ENCODE measurements around the gene AOC2. TPM values are rescaled to one million over a fixed set of nuclear protein-coding genes. Genes with fewer than 3 reads are reported as not detected.

AOC2 gene
- total RNA-seq, 1 donor from 2014 or later: 0.44 TPM

DNA sequence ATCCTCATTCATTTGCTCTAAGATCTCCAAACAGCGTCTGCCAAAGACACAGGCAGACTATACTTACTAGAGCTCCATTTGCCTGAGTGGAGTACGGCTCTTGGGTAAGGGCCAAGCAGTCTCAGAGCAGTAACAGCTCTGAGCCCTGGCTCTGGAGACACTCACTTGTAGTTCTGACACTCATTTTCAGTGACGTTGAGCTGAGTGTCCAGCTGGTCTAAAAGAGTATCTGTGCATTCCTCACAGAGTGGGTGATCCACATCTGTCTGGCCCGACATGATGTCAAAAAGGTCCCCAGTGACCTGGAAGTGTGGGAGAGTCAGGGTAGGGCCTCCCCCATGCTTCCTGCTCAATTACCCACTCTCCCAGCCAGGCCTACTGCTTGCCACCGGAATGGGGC lies 26.0 kb upstream of the AOC2 start:
- DNase-seq: no peak
- H3K4me3 ChIP-seq: no peak overlapping the region
- H3K27me3 ChIP-seq (ENCODE audit: low read depth): no peaks in the 10 kb centered on the region
- no peaks in the 10 kb centered on the region for H3K9me3 ChIP-seq (replicated peaks)
- intact Hi-C loops (cut with micrococcal nuclease): no loop called here
- no peak overlapping the region for H3K27ac ChIP-seq (replicated peaks)
- TF ChIP-seq, protein P1, sequence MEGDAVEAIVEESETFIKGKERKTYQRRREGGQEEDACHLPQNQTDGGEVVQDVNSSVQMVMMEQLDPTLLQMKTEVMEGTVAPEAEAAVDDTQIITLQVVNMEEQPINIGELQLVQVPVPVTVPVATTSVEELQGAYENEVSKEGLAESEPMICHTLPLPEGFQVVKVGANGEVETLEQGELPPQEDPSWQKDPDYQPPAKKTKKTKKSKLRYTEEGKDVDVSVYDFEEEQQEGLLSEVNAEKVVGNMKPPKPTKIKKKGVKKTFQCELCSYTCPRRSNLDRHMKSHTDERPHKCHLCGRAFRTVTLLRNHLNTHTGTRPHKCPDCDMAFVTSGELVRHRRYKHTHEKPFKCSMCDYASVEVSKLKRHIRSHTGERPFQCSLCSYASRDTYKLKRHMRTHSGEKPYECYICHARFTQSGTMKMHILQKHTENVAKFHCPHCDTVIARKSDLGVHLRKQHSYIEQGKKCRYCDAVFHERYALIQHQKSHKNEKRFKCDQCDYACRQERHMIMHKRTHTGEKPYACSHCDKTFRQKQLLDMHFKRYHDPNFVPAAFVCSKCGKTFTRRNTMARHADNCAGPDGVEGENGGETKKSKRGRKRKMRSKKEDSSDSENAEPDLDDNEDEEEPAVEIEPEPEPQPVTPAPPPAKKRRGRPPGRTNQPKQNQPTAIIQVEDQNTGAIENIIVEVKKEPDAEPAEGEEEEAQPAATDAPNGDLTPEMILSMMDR (IDR thresholded peaks at IDR 0.05; ENCODE audit: borderline replicate concordance): no peak
- H3K4me1 ChIP-seq: peaks cover 24% of the 10 kb centered on the region
- peaks cover 95% of the 10 kb centered on the region for H3K36me3 ChIP-seq

DNA sequence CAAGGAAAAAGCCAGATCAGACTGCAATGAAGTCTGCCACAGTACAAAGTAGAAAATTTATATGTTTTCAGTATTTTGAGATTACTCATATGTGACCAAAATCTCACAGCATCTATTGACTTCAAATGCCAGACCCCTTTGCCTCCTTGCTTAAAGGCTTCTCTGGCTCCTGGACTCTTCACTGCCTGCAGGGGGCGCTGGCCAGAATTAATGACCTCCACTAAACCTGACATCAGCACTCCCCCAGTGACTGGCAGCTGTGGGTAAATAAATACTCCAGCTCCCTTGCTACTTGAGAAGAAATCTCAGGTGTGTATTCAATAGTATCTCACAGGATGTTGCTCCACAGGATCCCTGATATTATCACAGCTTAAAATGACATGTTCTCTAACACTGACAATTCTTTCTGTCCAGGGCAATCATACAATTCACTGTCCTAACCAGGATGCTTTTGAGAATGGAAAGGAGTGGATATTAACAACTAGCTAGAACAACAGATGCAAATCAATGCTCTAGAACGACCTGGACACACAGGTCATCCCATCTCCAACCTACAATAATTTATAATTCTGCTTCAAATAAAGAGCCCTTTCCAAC lies 24.3 kb upstream of the AOC2 start:
- no peak overlapping the region for H3K27ac ChIP-seq (replicated peaks)
- no peaks in the 10 kb centered on the region for H3K9me3 ChIP-seq (replicated peaks)
- DNase-seq: peak; percentile 40
- peaks cover 79% of the 10 kb centered on the region for H3K36me3 ChIP-seq
- TF ChIP-seq, protein P1 (IDR thresholded peaks at IDR 0.05; ENCODE audit: borderline replicate concordance): peak; percentile 68
- no peaks in the 10 kb centered on the region for H3K27me3 ChIP-seq (ENCODE audit: low read depth)
- H3K4me3 ChIP-seq: no peak overlapping the region
- intact Hi-C loops (cut with micrococcal nuclease): no loop called here
- peaks cover 27% of the 10 kb centered on the region for H3K4me1 ChIP-seq

DNA sequence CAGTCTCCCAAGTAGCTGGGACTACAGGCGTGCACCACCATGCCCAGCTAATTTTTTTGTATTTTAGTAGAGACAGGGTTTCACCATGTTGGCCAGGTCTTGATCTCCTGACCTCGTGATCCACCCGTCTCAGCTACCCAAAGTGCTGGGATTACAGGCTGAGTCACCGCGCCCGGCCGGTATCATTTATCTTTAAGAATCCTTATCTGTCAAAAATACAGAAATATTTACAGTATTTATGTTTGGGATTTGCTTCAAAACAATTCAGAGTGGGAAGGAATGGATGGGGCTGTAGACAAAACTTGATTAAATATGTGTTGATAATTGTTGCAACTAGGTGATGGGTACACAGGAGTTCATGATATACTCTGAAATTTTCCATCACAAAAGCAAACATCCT lies 23.2 kb upstream of the AOC2 start:
- no peaks in the 10 kb centered on the region for H3K9me3 ChIP-seq (replicated peaks)
- H3K27me3 ChIP-seq (ENCODE audit: low read depth): no peaks in the 10 kb centered on the region
- no peak overlapping the region for H3K4me3 ChIP-seq
- no peak overlapping the region for H3K27ac ChIP-seq (replicated peaks)
- TF ChIP-seq, protein P1 (IDR thresholded peaks at IDR 0.05; ENCODE audit: borderline replicate concordance): no peak
- H3K36me3 ChIP-seq: peaks cover 67% of the 10 kb centered on the region
- DNase-seq: no peak
- intact Hi-C loops (cut with micrococcal nuclease): no loop called here
- H3K4me1 ChIP-seq: peaks cover 23% of the 10 kb centered on the region

DNA sequence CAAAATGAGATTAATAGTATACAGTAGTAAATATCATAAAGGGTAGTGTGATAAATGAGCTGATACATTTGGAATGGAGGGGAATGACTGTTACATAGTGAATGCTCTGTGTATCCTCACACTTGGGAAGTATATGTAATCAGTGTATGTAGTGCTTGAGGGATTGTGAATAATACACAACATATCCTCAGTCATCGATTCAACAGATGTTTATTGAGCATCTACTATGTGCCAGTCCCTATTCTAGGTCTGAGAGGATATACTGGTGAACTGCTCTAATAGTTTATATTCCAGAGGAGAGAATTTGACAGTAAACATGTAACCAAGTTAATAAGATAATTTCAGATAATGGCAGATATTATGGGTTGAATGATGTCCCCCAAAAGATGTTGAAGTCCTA lies 16.9 kb upstream of the AOC2 start:
- Histone ChIP-seq H3K4me1 (peaks cover 26% of the 10 kb centered on the region), H3K9me3 (replicated peaks) (no peaks in the 10 kb centered on the region), H3K36me3 (peaks cover 6% of the 10 kb centered on the region), H3K27ac (replicated peaks) (no peak overlapping the region), H3K27me3 (ENCODE audit: low read depth) (no peaks in the 10 kb centered on the region), H3K4me3 (no peak overlapping the region)
- intact Hi-C loops (cut with micrococcal nuclease): no loop called here
- no peak for DNase-seq
- TF ChIP-seq, protein P1 (IDR thresholded peaks at IDR 0.05; ENCODE audit: borderline replicate concordance): no peak

DNA sequence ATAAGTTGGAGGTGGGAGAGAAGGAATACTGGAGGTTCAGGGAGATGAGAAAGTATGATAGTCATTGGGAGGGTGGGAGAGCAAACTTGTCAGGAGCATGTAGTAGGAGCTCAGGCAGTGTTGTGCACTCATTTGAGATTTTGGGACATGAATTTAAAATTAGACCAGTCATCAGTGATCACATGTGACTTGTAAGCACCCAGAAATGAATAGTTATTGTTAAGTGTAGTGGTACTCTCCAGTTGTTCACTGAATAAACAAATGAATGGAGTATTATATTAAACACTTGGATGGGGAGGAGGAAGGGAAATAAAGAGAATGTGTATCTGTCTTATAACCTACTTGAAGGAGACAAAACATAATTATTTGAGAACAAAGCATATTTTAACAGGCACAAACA lies 13.4 kb upstream of the AOC2 start:
- Histone ChIP-seq H3K4me3 (no peak overlapping the region), H3K9me3 (replicated peaks) (no peaks in the 10 kb centered on the region), H3K27me3 (ENCODE audit: low read depth) (no peaks in the 10 kb centered on the region), H3K27ac (replicated peaks) (no peak overlapping the region), H3K36me3 (peaks cover 14% of the 10 kb centered on the region), H3K4me1 (peaks cover 32% of the 10 kb centered on the region)
- TF ChIP-seq, protein P1 (IDR thresholded peaks at IDR 0.05; ENCODE audit: borderline replicate concordance): no peak
- intact Hi-C loops (cut with micrococcal nuclease): no loop called here
- DNase-seq: no peak
